Parathyroid adenoma (tissue), 2 donors: ENCODE results near the gene DUSP9.
"Not testable (repeated sequence)": the region's sequence is repeated elsewhere in the genome, so short reads cannot be mapped to it uniquely, and the experiment has no call there.

ENCODE experiments used
- H2AFZ ChIP-seq: fragments of 300-600 bp; sonication (generic); one replicate; pipeline ENCODE4 v1.7.0; 2017; ENCODE audit warnings: antibody characterized with exemption, mild to moderate bottlenecking
- H3K27ac ChIP-seq: fragments of 300-600 bp; sonication (generic); one replicate; pipeline ENCODE4 v1.7.0; 2017
- H3K27me3 ChIP-seq: fragments of 300-600 bp; sonication (generic); one replicate; pipeline ENCODE4 v1.7.0; 2017; ENCODE audit warnings: low read length; ENCODE audit not compliant: control insufficient read depth, insufficient read depth
- H3K36me3 ChIP-seq: fragments of 300-600 bp; sonication (generic); one replicate; pipeline ENCODE4 v1.7.0; 2017; ENCODE audit warnings: low read length; ENCODE audit not compliant: control insufficient read depth, insufficient read depth
- H3K4me1 ChIP-seq: fragments of 300-600 bp; sonication (generic); one replicate; pipeline ENCODE4 v1.7.0; 2017; ENCODE audit warnings: control low read depth
- H3K4me2 ChIP-seq: fragments of 300-600 bp; sonication (generic); one replicate; pipeline ENCODE4 v1.7.0; 2017; ENCODE audit warnings: low read length
- H3K4me3 ChIP-seq: fragments of 300-600 bp; sonication (generic); one replicate; pipeline ENCODE4 v1.7.0; 2017; ENCODE audit warnings: low read depth, low read length
- H3K79me2 ChIP-seq: fragments of 300-600 bp; sonication (generic); one replicate; pipeline ENCODE4 v1.7.0; 2017; ENCODE audit warnings: control low read depth
- H3K9ac ChIP-seq: fragments of 300-600 bp; sonication (generic); one replicate; pipeline ENCODE4 v1.7.0; 2017; ENCODE audit warnings: mild to moderate bottlenecking
- H3K9me3 ChIP-seq: fragments of 300-600 bp; sonication (generic); one replicate; pipeline ENCODE4 v1.7.0; 2017; ENCODE audit warnings: low read length; ENCODE audit not compliant: control insufficient read depth
- TF ChIP-seq, protein P1 (sequence below): fragments of 300-600 bp; sonication (generic); IDR thresholded peaks from one replicate; pipeline ENCODE4 v1.7.0; 2017; ENCODE audit warnings: antibody characterized with exemption, mild to moderate bottlenecking
- donor health status: primary hyperparathyroidism.

The DUSP9 gene

DNA sequence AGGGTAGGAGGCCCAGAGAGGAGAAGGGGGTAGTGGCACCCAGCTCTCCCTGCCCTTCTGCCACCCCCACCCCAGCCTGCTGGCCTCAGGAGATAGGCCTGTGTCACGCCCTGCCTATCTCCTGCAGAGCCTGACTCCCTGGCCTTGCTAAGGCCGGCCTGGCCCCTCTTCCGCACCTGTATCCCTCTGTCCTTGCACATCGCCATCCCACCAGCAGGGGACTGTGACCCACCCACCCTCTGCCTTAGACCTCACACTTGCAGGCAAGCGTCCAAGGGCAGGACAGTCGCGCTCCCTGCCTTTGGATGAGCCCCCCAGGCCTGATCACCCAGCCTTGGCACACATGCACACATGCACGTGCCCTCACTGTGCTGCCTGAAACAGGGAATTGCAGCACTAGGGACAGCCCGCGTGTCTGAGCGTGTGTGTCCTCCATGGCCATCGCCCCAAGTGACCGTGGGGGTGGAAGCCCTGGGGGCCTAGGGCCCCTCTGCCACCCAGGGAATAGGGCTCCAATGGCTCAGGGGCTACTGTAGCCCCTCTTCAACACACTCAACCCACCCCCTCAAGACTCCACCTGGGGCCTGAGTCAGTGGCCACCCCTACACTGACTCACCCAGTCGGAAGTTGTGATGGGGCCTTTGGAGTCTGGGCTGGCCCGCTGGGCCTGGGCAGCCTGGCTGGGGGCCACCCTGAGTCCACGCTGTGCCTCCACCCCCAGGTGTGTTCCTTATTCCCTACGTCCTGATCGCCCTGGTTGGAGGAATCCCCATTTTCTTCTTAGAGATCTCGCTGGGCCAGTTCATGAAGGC is 42.9 kb downstream of the DUSP9 start:
- Histone ChIP-seq H3K27ac (no peak overlapping the region), H3K36me3 (no peaks in the 10 kb centered on the region), H3K9ac (no peak overlapping the region), H3K9me3 (no peaks in the 10 kb centered on the region), H2AFZ (no peak overlapping the region), H3K4me1 (no peaks in the 10 kb centered on the region), H3K79me2 (no peaks in the 10 kb centered on the region), H3K27me3 (no peaks in the 10 kb centered on the region), H3K4me2 (peak overlapping the region; percentile 44), H3K4me3 (no peak overlapping the region)
- TF ChIP-seq, protein P1, sequence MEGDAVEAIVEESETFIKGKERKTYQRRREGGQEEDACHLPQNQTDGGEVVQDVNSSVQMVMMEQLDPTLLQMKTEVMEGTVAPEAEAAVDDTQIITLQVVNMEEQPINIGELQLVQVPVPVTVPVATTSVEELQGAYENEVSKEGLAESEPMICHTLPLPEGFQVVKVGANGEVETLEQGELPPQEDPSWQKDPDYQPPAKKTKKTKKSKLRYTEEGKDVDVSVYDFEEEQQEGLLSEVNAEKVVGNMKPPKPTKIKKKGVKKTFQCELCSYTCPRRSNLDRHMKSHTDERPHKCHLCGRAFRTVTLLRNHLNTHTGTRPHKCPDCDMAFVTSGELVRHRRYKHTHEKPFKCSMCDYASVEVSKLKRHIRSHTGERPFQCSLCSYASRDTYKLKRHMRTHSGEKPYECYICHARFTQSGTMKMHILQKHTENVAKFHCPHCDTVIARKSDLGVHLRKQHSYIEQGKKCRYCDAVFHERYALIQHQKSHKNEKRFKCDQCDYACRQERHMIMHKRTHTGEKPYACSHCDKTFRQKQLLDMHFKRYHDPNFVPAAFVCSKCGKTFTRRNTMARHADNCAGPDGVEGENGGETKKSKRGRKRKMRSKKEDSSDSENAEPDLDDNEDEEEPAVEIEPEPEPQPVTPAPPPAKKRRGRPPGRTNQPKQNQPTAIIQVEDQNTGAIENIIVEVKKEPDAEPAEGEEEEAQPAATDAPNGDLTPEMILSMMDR = no peak

- Histone ChIP-seq H3K4me2 (no peak overlapping the region), H3K27ac (no peak overlapping the region), H3K27me3 (no peaks in the 10 kb centered on the region), H2AFZ (no peak overlapping the region), H3K79me2 (no peaks in the 10 kb centered on the region), H3K9me3 (no peaks in the 10 kb centered on the region), H3K4me3 (no peak overlapping the region), H3K4me1 (no peaks in the 10 kb centered on the region), H3K9ac (no peak overlapping the region), H3K36me3 (no peaks in the 10 kb centered on the region)
- TF ChIP-seq, protein P1 = no peak
These were observed 43.5 kb downstream of the DUSP9 start for GRCh38 chrX:153690466-153690865.

GRCh38 chrX:153691032-153691827 is 44.2 kb downstream of the DUSP9 start:
- H3K27me3 ChIP-seq, H3K9me3 ChIP-seq, H3K79me2 ChIP-seq, H3K9ac ChIP-seq, H2AFZ ChIP-seq, H3K36me3 ChIP-seq, H3K4me3 ChIP-seq, H3K4me1 ChIP-seq, H3K4me2 ChIP-seq, H3K27ac ChIP-seq: not testable (repeated sequence)

- Histone ChIP-seq H3K4me2 (no peak overlapping the region), H3K9me3 (no peaks in the 10 kb centered on the region), H3K27me3 (no peaks in the 10 kb centered on the region), H3K79me2 (no peaks in the 10 kb centered on the region), H3K36me3 (no peaks in the 10 kb centered on the region), H3K4me1 (no peaks in the 10 kb centered on the region), H3K4me3 (no peak overlapping the region), H3K9ac (no peak overlapping the region), H2AFZ (no peak overlapping the region), H3K27ac (no peak overlapping the region)
- TF ChIP-seq, protein P1 = no peak
These were observed 45.0 kb downstream of the DUSP9 start for GRCh38 chrX:153692003-153692402.

DNA sequence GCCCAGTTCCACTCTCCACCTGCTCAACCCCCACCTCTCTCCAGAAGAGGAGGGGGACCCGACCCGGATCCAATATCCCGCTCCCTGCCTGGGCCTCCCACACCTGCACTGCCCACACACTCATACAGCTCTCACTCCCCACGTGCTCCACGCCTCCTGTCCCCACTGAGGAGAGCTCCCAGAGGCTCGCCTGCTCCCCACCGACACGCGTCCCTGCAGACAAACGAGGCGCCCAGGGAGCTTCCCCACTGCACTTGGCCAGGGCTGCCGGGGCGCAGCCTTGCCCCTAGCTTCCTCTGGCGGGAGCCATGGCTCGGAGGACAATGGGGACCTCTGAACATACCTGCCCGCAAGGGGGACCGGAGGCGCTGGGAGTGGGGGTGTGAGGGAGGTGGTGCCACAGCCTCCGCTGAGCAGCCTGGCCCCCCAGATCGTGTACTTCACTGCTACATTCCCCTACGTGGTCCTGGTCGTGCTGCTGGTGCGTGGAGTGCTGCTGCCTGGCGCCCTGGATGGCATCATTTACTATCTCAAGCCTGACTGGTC is 45.7 kb downstream of the DUSP9 start:
- H3K9ac ChIP-seq = no peak overlapping the region
- no peak overlapping the region for H3K4me3 ChIP-seq
- H3K27ac ChIP-seq = no peak overlapping the region
- TF ChIP-seq, protein P1 = no peak
- no peaks in the 10 kb centered on the region for H3K9me3 ChIP-seq
- H2AFZ ChIP-seq = no peak overlapping the region
- no peaks in the 10 kb centered on the region for H3K27me3 ChIP-seq
- no peaks in the 10 kb centered on the region for H3K79me2 ChIP-seq
- H3K4me2 ChIP-seq = no peak overlapping the region
- H3K4me1 ChIP-seq = no peaks in the 10 kb centered on the region
- no peaks in the 10 kb centered on the region for H3K36me3 ChIP-seq
